Activated naive CD4-positive, alpha-beta T cell (primary cell): ENCODE results near the gene TFF1.

Experiments used
- DNase-seq, 4 experiments: peaks; one replicate each; lab custom pipeline; 2025; lab: John Stamatoyannopoulos, UW

Gene TFF1

DNA sequence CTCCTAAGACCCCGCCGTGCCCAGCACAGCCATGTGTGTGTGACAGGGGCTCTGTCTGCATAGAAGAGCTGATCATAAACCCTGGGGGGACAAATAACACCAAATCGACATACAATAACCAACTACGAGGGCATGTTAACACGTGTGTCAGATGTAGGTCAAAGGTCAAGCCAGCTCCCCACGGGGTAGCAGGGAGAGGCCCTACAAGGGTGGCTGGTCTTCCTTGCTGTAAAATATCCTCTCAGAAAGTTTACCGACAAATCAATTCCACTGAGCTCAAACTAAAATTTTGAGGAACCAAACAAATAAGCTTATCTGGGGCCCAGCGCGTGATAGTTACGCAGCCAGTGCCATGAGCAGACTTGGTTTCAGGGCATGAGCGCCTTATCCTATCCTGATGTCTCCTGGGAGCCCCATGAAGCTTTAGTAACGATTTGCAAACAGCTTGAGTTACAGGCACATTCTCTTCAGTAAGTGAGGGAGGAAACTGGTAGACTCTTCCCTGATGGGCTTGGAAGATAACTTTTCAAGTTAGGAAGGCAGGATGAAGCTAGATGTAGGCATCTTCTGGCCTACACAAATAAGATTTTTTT is 32.2 kb upstream of the TFF1 start:
- DNase-seq = no peak

GRCh38 chr21:42397746-42398394 is 31.5 kb upstream of the TFF1 start:
- DNase-seq = no peak

DNA sequence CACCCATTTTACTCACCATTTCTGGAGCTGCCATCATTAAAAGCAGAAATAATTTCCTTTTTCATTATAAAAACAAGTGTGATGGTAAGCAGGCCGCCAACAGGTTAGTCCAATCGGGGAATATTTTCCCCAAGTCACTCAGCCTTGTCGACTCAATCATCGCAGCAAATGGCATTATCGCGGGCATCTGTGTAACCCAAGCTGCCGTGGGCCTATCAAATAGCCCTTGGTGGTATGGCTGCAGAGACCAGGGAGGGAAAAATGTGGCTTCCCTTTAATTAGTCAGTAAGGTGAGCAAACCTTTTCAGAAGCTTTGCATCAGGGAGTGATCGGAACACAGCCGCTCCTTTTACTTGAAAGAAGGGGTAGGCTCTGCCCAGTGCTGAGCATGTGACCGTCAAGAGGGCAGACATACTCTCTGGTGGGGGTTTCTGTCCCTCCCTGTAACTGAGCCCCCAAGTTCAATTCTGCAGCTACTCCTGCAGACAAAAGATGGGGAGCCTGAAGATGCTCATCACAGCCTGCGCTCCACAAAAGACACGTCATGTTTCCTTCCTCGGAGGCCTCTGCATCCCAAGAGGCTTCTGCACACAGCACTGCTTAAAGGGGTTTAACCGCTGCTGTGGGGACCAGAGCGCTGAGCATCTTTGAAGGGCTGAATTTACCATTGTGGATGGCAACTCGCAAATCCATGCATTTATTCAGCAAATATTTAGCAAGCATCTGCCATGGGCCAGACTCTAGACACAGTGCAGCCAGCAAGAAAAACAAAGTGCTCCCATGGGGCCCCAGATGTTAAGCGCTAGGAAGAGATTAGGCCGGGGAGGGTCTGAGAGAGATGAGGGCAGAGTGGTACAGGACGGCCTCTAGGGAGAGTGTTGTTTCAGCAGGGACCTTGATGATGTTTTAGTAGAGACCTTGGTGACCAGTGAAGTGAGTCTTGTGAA is 30.7 kb upstream of the TFF1 start:
- no peak for DNase-seq

GRCh38 chr21:42395905-42396651 is 29.7 kb upstream of the TFF1 start, which contains the start of gene TMPRSS3:
TSS of gene TMPRSS3 (minus strand) at chr21:42396052. CDS start at chr21:42395417, 635 bp downstream.
- DNase-seq = no peak

DNA sequence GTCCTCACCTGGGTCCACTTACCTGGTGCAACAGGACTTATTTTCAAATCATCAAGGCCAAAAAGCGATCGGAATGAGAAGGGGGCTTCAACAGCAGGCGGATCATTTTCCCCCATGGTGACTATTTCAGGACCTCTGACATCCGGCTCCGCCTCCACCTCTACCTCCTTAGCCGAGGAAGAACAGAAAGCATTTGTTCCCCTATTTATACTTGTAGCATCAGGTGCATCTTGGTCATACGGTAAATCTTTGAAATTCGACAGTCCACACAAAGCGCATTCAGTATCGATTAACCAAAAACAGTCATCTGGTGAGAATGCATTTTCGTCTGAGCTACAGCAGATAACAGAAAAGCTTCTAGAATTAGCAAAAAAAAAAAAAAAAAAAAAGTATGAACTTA is 29.0 kb upstream of the TFF1 start:
- DNase-seq = no peak

DNA sequence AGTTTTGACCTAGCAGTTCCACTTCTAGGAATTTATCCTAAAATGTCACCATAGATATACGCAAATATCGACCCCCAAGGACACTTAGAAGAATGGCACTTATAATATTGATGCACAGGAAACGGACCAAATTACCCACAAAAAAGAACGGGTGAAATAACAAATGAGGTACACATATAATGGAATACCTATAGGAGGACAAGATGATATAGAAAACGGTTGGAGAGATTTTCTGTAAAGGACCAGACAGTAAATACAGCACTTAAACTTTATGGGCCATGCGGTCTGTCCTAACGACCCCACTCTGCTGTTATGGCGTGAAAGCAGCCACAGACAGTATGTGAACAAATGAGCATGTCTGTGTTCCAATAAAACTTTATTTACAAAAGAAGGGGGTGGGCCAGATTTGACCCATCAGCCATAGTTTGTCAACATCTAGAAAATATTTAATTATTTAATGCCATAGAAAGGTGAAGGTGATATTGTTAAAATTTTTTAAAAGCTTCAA is 27.2 kb upstream of the TFF1 start:
- DNase-seq = no peak

DNA sequence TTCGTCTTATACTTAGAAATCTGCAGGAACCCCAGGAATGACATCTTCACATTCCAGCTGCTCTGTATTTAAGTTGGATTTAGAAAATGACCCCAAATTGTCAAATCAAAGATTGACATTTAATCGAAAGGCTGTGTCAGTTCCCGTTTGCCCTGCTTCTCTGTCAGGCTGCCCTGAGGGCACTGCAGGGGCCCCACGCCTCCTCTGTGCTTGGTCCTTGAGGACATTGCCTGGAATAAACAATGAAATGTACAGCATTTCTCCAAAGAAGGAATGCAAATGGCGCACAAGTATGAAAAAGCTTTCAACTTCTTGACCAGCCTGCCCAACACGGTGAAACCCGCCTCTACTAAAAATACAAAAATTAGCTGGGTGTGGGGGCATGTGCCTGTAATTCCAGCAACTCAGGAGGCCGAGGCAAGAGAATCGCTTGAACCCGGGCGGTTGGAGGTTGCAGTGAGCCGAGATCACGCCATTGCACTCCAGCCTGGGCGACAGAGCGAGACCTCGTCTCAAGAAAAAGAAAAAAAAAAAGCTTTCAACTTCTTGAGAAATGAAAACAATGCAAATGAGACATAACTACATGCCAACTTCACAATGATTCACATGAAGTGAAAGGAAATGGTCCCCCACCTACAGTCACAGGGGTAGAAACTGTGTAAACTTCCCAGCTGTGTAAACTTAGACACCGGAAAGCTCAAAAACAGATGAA is 26.6 kb upstream of the TFF1 start:
- no peak for DNase-seq

GRCh38 chr21:42391297-42391696 is 25.0 kb upstream of the TFF1 start:
- DNase-seq = no peak

DNA sequence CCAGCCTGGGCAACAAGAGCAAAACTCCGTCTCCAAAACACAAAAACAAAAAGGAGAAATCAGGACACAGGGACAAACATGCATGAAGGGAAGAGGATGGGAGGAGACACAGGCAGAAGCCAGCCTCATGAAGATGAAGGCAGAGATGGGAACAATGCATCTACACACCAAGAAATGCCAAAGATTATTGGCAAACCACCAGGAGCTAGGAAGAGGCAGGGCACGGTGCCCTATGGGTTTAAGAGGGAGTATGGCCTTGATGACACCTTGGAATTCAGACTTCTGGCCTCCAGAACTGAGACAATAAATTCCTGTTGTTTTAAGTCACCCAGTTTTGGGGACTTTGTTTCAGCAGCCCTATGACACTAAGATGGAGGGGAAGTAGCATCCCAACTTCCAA is 24.4 kb upstream of the TFF1 start:
- DNase-seq = no peak

DNA sequence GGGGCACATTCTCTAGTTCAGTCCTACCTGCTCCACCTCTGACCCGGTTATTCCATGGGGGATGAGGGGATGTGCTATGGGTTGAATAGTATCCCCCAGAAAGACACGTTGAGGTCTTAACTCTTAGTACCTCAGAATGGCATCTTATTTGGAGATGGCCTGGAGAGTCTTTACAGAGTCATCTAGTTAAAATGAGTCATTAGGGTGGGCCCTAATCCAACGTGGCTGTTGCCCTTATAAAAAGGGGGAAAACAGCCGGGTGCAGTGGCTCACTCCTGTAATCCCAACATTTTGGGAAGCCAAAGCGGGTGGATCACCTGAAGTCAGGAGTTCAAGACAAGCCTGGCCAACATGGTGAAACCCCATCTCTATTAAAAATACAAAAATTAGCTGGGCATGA is 23.9 kb upstream of the TFF1 start:
- DNase-seq = no peak

- DNase-seq = no peak
These were observed 23.1 kb upstream of the TFF1 start for GRCh38 chr21:42389449-42389835.

DNA sequence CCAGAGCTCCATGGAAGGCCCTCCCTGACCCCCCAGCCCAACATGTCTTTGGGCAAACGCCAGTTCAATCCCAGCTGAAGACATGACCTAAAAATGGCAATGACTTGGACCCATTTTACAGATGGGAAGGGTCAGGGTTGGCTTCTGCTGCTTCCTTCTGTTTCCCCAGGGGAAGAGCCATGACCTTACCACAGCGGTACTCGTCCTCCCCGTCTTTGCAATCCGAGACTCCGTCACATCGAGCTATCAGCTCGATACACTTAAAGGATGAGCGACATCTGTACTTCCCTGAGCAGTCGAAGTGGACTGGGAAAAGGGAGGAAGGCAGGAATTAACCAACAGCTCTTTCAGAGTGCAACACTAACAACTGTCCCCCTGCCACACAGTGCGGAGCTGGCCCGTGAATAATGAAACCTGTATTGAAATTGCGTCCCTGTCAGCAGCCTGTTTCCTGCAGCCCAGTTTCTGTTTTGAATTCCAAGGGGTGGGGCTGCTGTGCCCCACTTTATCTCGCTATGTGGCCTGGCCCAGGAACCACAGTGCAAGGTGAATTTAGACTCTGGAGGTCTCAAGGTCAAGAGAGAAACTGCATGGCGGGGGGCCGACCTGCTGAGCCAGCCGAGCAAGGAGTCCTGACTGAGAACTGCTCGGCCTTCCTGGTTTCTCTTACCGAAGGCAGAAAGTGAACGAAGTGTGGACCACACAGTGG is 22.6 kb upstream of the TFF1 start:
- no peak for DNase-seq

- DNase-seq = no peak
These were observed 21.6 kb upstream of the TFF1 start for GRCh38 chr21:42387843-42388340.

DNA sequence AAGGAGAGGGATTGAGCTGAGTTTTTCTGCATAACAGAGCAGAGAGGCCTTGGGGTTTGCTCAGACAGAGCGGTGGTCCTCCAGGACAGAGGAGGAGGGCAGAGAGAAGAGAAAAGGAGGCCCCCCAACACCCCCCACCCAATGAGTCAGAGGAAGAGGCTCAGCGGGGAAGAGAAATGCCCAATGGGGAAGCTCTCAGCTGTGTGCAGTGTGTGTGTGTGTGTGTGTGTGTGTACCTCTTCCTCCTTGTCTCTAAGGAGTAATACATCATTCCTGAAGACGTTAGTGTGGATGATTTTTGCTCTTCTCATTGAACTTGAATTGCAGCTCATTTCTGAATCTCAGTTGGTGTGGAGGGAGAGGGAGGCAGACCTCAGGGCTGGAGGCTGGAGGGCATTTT is 20.8 kb upstream of the TFF1 start:
- DNase-seq = no peak

- DNase-seq = no peak
These were observed 19.8 kb upstream of the TFF1 start for GRCh38 chr21:42386034-42386591.

DNA sequence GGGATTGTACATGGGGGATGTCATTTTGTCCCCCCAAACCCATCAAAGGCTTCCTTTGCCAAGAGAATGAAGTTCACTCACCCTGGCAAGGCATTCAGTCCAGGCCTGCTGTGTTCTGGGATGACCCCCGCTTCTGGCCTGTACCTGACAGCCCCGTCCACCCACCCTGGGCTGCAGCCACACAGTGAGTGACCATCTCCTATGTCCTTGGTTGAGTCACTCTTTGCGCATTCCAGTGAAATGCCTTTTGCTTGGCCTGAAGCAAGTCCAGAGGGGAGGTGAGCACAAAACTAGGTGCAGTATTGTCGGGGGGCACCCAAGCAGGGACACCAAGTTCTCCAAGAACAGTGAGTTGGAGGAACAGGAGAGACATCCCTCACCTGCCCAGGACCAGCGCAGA is 19.3 kb upstream of the TFF1 start:
- DNase-seq = no peak

- DNase-seq = no peak
These were observed 18.7 kb upstream of the TFF1 start for GRCh38 chr21:42384989-42385388.

DNA sequence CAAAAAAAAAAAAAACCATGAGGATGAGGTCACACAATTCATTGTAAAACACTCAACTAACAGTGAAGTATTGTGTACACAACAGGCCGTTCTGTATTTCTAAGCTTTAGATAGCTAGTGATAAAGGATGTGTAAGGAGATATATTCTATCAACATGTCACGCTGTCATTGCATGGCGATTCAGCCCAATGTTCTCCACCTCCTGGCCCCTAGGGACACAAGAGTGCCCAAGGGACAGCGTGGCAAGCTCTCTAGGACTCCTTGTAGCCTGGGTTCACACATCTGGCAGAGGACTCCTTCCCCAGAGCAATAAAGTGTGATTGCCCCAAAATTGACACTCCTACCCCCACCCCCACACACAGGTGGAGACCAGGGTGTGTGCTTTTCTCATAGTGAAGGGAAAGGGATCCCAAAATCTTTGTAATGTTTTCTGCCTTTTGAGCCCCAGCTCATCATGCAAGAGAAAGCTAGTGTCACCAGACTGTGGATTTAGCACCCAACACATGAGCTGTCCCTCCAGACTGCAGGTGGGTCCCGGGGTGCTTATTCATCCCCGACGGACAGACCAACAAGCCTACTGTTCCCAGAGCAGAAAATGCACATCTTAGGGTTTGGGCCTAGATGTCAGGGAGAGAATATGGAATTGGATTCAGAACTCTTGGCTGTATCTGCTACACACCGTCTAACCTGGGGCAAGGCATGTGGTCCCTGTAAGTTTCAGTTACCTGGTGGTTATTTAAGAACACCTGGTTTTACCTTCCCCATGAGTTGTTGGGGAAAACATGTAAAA is 18.0 kb upstream of the TFF1 start:
- DNase-seq = no peak

DNA sequence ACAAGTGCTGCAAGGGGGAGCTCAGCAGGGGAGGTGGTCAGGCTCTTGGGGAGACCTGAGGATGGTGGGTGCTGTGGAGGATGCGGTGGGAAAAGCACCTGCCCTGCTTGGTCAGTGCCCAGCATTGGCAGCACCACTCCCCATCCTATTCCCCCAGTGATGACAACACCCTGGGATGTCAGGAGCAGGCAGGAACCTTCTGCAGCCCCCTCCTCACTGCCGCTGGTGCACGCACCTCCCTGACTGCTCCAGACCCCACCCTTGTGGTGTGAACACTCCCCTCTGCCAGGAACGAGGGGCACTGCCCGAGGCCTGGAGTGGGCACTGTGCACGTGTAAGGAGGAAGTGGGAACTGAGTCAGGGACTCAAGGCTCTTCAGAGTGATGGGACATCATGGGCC is 17.0 kb upstream of the TFF1 start:
- no peak for DNase-seq
